ENCODE data around the gene SVEP1. TPM values are rescaled to one million over a fixed set of nuclear protein-coding genes. Genes with fewer than 3 reads are reported as not detected.

The SVEP1 gene
- total RNA-seq, 1 donor from 2014 or later = not detected

GRCh38 chr9:110330484-110331105 lies 248.9 kb downstream of the SVEP1 start:
- H3K4me1 Mint-ChIP-seq (ENCODE audit: low read depth) = peaks cover 8% of the 10 kb centered on the region
- no peak for DNase-seq (ENCODE audit: low spot score)
- H3K27ac Mint-ChIP-seq = no peak overlapping the region
- intact Hi-C loops (cut with micrococcal nuclease) = no loop called here
- no peaks in the 10 kb centered on the region for H3K9me3 Mint-ChIP-seq
- H3K4me3 Mint-ChIP-seq = no peak overlapping the region
- H3K36me3 Mint-ChIP-seq (ENCODE audit: low read depth) = no peaks in the 10 kb centered on the region
- no peaks in the 10 kb centered on the region for H3K27me3 Mint-ChIP-seq (ENCODE audit: insufficient read depth)

GRCh38 chr9:110329639-110330230 lies 249.8 kb downstream of the SVEP1 start:
- Mint-ChIP-seq H3K9me3 (no peaks in the 10 kb centered on the region), H3K36me3 (ENCODE audit: low read depth) (no peaks in the 10 kb centered on the region), H3K4me1 (ENCODE audit: low read depth) (peaks cover 8% of the 10 kb centered on the region), H3K27me3 (ENCODE audit: insufficient read depth) (no peaks in the 10 kb centered on the region), H3K27ac (no peak overlapping the region), H3K4me3 (no peak overlapping the region)
- intact Hi-C loops (cut with micrococcal nuclease) = no loop called here
- DNase-seq (ENCODE audit: low spot score) = no peak

- no peak overlapping the region for H3K27ac Mint-ChIP-seq
- H3K9me3 Mint-ChIP-seq = no peaks in the 10 kb centered on the region
- no peaks in the 10 kb centered on the region for H3K36me3 Mint-ChIP-seq (ENCODE audit: low read depth)
- no peaks in the 10 kb centered on the region for H3K27me3 Mint-ChIP-seq (ENCODE audit: insufficient read depth)
- intact Hi-C loops (cut with micrococcal nuclease) = no loop called here
- DNase-seq (ENCODE audit: low spot score) = no peak
- no peak overlapping the region for H3K4me3 Mint-ChIP-seq
- H3K4me1 Mint-ChIP-seq (ENCODE audit: low read depth) = no peaks in the 10 kb centered on the region
These were observed 250.8 kb downstream of the SVEP1 start for GRCh38 chr9:110328763-110329162.

GRCh38 chr9:110327716-110328115 lies 251.8 kb downstream of the SVEP1 start:
- H3K4me1 Mint-ChIP-seq (ENCODE audit: low read depth) = no peaks in the 10 kb centered on the region
- H3K9me3 Mint-ChIP-seq = no peaks in the 10 kb centered on the region
- intact Hi-C loops (cut with micrococcal nuclease) = no loop called here
- H3K36me3 Mint-ChIP-seq (ENCODE audit: low read depth) = no peaks in the 10 kb centered on the region
- DNase-seq (ENCODE audit: low spot score) = no peak
- no peak overlapping the region for H3K4me3 Mint-ChIP-seq
- no peak overlapping the region for H3K27ac Mint-ChIP-seq
- H3K27me3 Mint-ChIP-seq (ENCODE audit: insufficient read depth) = peaks cover 2% of the 10 kb centered on the region

- H3K27ac Mint-ChIP-seq = no peak overlapping the region
These were observed 255.7 kb downstream of the SVEP1 start for GRCh38 chr9:110323818-110324217.

GRCh38 chr9:110320651-110321445 lies 258.7 kb downstream of the SVEP1 start:
- intact Hi-C loops (cut with micrococcal nuclease) = no loop called here
- no peaks in the 10 kb centered on the region for H3K9me3 Mint-ChIP-seq
- DNase-seq (ENCODE audit: low spot score) = no peak
- no peak overlapping the region for H3K27ac Mint-ChIP-seq
- no peak overlapping the region for H3K4me3 Mint-ChIP-seq
- peaks cover 8% of the 10 kb centered on the region for H3K4me1 Mint-ChIP-seq (ENCODE audit: low read depth)
- peaks cover 4% of the 10 kb centered on the region for H3K27me3 Mint-ChIP-seq (ENCODE audit: insufficient read depth)
- H3K36me3 Mint-ChIP-seq (ENCODE audit: low read depth) = no peaks in the 10 kb centered on the region

More at GRCh38 chr9:110323818-110324217, 255.7 kb downstream of the SVEP1 start:
- no peak overlapping the region for H3K4me3 Mint-ChIP-seq
- no peak for DNase-seq (ENCODE audit: low spot score)
- peaks cover 4% of the 10 kb centered on the region for H3K27me3 Mint-ChIP-seq (ENCODE audit: insufficient read depth)
- H3K9me3 Mint-ChIP-seq = no peaks in the 10 kb centered on the region
- intact Hi-C loops (cut with micrococcal nuclease) = no loop called here
- no peaks in the 10 kb centered on the region for H3K4me1 Mint-ChIP-seq (ENCODE audit: low read depth)
- H3K36me3 Mint-ChIP-seq (ENCODE audit: low read depth) = no peaks in the 10 kb centered on the region

- Mint-ChIP-seq H3K4me3 (no peak overlapping the region), H3K9me3 (no peaks in the 10 kb centered on the region), H3K36me3 (ENCODE audit: low read depth) (no peaks in the 10 kb centered on the region), H3K4me1 (ENCODE audit: low read depth) (peaks cover 8% of the 10 kb centered on the region), H3K27ac (no peak overlapping the region), H3K27me3 (ENCODE audit: insufficient read depth) (peaks cover 4% of the 10 kb centered on the region)
- DNase-seq (ENCODE audit: low spot score) = no peak
- intact Hi-C loops (cut with micrococcal nuclease) = no loop called here
These were observed 259.6 kb downstream of the SVEP1 start for GRCh38 chr9:110319781-110320492.

GRCh38 chr9:110317911-110318310 lies 261.6 kb downstream of the SVEP1 start:
- H3K9me3 Mint-ChIP-seq = no peaks in the 10 kb centered on the region
- peaks cover 4% of the 10 kb centered on the region for H3K27me3 Mint-ChIP-seq (ENCODE audit: insufficient read depth)
- H3K4me1 Mint-ChIP-seq (ENCODE audit: low read depth) = peaks cover 8% of the 10 kb centered on the region
- intact Hi-C loops (cut with micrococcal nuclease) = no loop called here
- no peaks in the 10 kb centered on the region for H3K36me3 Mint-ChIP-seq (ENCODE audit: low read depth)
- H3K4me3 Mint-ChIP-seq = no peak overlapping the region
- DNase-seq (ENCODE audit: low spot score) = no peak
- H3K27ac Mint-ChIP-seq = no peak overlapping the region

- Mint-ChIP-seq H3K36me3 (ENCODE audit: low read depth) (no peaks in the 10 kb centered on the region), H3K9me3 (peaks cover 4% of the 10 kb centered on the region), H3K27ac (no peak overlapping the region), H3K4me1 (ENCODE audit: low read depth) (peaks cover 8% of the 10 kb centered on the region), H3K4me3 (peak overlapping the region; percentile 28), H3K27me3 (ENCODE audit: insufficient read depth) (no peaks in the 10 kb centered on the region)
- DNase-seq (ENCODE audit: low spot score) = no peak
- intact Hi-C loops (cut with micrococcal nuclease) = no loop called here
These were observed 263.1 kb downstream of the SVEP1 start for GRCh38 chr9:110316261-110317075.

Other genes starting within 250 kb of the SVEP1 start
- gene TXNDC8, start 241.9 kb downstream of the SVEP1 start, total RNA-seq = not detected in 2 replicates
- gene MUSK, start 89.0 kb upstream of the SVEP1 start, total RNA-seq = not detected in 2 replicates